K562 (cell line): ENCODE measurements around the gene SLC39A5. TPM values are rescaled to one million over a fixed set of nuclear protein-coding genes. Genes with fewer than 3 reads are reported as not detected.
A peak's percentile ranks its signal among the peaks of the same experiment; 100 is the strongest.

ENCODE experiments used
- E2F3 ChIP-seq: fragments of 250-450 bp; sonication (Bioruptor Pico); IDR thresholded peaks from 2 replicates; pipeline ENCODE4 v1.4.0; 2020; ENCODE audit warnings: mild to moderate bottlenecking
- EP400 ChIP-seq: fragments of 450-650 bp; IDR thresholded peaks from 2 replicates; pipeline ENCODE4 v1.6.1; 2017; ENCODE audit warnings: antibody characterized with exemption, mild to moderate bottlenecking, moderate library complexity
- KAT8 ChIP-seq: fragments of 450-650 bp; IDR thresholded peaks from 2 replicates; pipeline ENCODE4 v1.6.1; 2016; ENCODE audit warnings: low read depth, mild to moderate bottlenecking
- RB1 ChIP-seq: fragments of 450-650 bp; IDR thresholded peaks from 2 replicates; pipeline ENCODE4 v1.6.1; 2017; ENCODE audit warnings: low read depth, mild to moderate bottlenecking
- RBFOX2 ChIP-seq: fragments of 200-400 bp; formaldehyde crosslinking; IDR thresholded peaks from 2 replicates; pipeline ENCODE4 v1.6.1; 2017; ENCODE audit warnings: low read depth, mild to moderate bottlenecking, low read length, moderate library complexity
- RCOR1 ChIP-seq, 2 experiments: IDR thresholded peaks; 2 replicates each; pipeline ENCODE4 v1.6.1; 2012; ENCODE audit warnings: low read depth in 2 of 2, low read length in 2 of 2, borderline replicate concordance in 1 of 2, improper control_type of control experiment in 1 of 2
- RNF2 ChIP-seq: sonication (generic); IDR thresholded peaks from 2 replicates; pipeline ENCODE4 v1.6.1; 2016
- USF2 ChIP-seq: sonication (generic); formaldehyde crosslinking; IDR thresholded peaks from 2 replicates; pipeline ENCODE4 v1.5.0; 2020; ENCODE audit warnings: missing genetic modification reagents
- ZBTB49 ChIP-seq: sonication (generic); formaldehyde crosslinking; IDR thresholded peaks from 2 replicates; pipeline ENCODE4 v1.8.0; 2022; ENCODE audit warnings: missing genetic modification reagents, mild to moderate bottlenecking, borderline replicate concordance
- ZNF121 ChIP-seq: sonication (generic); formaldehyde crosslinking; conservative IDR thresholded peaks from 2 replicates; pipeline ENCODE4 v1.8.0; 2022; ENCODE audit warnings: missing genetic modification reagents
- ZNF175 ChIP-seq: fragments of 200-800 bp; sonication (Bioruptor generic); IDR thresholded peaks from 2 replicates; pipeline ENCODE4 v1.6.1; 2016; ENCODE audit warnings: low read depth, mild to moderate bottlenecking, missing genetic modification characterization, missing compliant biosample characterization
- ZNF3 ChIP-seq: fragments of 250-450 bp; sonication (Bioruptor Pico); IDR thresholded peaks from 2 replicates; pipeline ENCODE4 v1.5.0; 2021; ENCODE audit warnings: mild to moderate bottlenecking, moderate library complexity
- ZNF311 ChIP-seq: fragments of 250-450 bp; sonication (Bioruptor Pico); IDR thresholded peaks from 2 replicates; pipeline ENCODE4 v1.4.0; 2020; ENCODE audit warnings: mild to moderate bottlenecking, moderate library complexity
- ZNF395 ChIP-seq: fragments of 200-800 bp; sonication (Bioruptor generic); IDR thresholded peaks from 2 replicates; pipeline ENCODE4 v1.6.1; 2017; ENCODE audit warnings: missing genetic modification characterization, missing compliant biosample characterization
- polyA plus RNA-seq, 8 experiments: library from polyadenylated mRNA; depleted of rRNA in 4 of 8; stranded (reverse) in 5 of 8; unstranded in 3 of 8; fragments of >200 nt; fragmentation: Nextera tagmentation in 2 of 8; fragmentation: Illumina TruSeq in 1 of 8; extraction: Ambion mirVana in 2 of 8; extraction: Trizol in 1 of 8; gene quantifications; 2 replicates each; pipeline versions ENCODE4 v1.2.1 to v1.2.3, GENCODE V29; 2011 to 2014; ENCODE audit warnings: inconsistent platforms in 1 of 8, missing spikeins in 1 of 8
- total RNA-seq, 7 experiments: library from RNA; depleted of rRNA in 6 of 7; stranded (reverse); fragments of >200 nt in 6 of 7; fragmentation: Illumina TruSeq in 2 of 7; extraction: Trizol in 2 of 7; gene quantifications; 2 replicates each; pipeline versions ENCODE4 v1.2.1 to v1.2.3, GENCODE V29; 2011 to 2021; ENCODE audit warnings: low replicate concordance in 1 of 7

Gene SLC39A5
- total and polyA plus RNA-seq, 9 of the 15 experiments (the other 6 are each of a cell fraction or from before 2014, with no cell fraction given) = 0.08 to 0.10 TPM; not detected in 7

GRCh38 chr12:56193025-56193578, 36.7 kb upstream of the SLC39A5 start (continued):
- TF ChIP-seq RB1 = no peak
- TF ChIP-seq ZNF395 (CRISPR knock-in tag) = peak; percentile 70; the same call in 1 of the 2 replicates
- no peak for TF ChIP-seq ZBTB49
- TF ChIP-seq RBFOX2 = 0 out of 2 replicates have a peak, but pooled peaks have one; percentile 26
- no peak for TF ChIP-seq RNF2
- 0 out of 4 replicates have a peak, but pooled peaks of 1 of the 2 experiments have one; percentile 14 for TF ChIP-seq RCOR1 (IDR thresholded peaks at IDR 0.05; ENCODE audit: borderline replicate concordance in 1 of 2, low read depth in 2 of 2, low read length in 2 of 2)
- TF ChIP-seq ZNF175 (CRISPR knock-in tag) = no peak
- TF ChIP-seq ZNF311 (CRISPR knock-in tag) = no peak
- TF ChIP-seq EP400 = peak; percentile 25; the same call in 1 of the 2 replicates
- TF ChIP-seq KAT8 = peak; percentile 90
- no peak for TF ChIP-seq ZNF3 (CRISPR knock-in tag)
- TF ChIP-seq E2F3 (CRISPR knock-in tag) = no peak
- TF ChIP-seq ZNF121 = no peak
- no peak for TF ChIP-seq USF2 (CRISPR knock-in tag)
